Smooth muscle cell (in vitro differentiated cells): ENCODE results near the gene LAT. TPM values are rescaled to one million over a fixed set of nuclear protein-coding genes. Genes with fewer than 3 reads are reported as not detected.
A peak's percentile ranks its signal among the peaks of the same experiment; 100 is the strongest.

ENCODE experiments used
- DNase-seq: peaks from one replicate; lab custom pipeline; 2025; ENCODE audit not compliant: unreplicated experiment; lab: John Stamatoyannopoulos, UW
- H2AFZ ChIP-seq: fragments of 200-600 bp; sonication (generic); 2 replicates; pipeline ENCODE4 v1.6.0; 2016; ENCODE audit warnings: antibody characterized with exemption, low read depth, mild to moderate bottlenecking
- H3F3A ChIP-seq: fragments of 200-600 bp; sonication (generic); 2 replicates; pipeline ENCODE4 v1.6.0; 2017; ENCODE audit warnings: antibody characterized with exemption, low read depth
- H3K27ac ChIP-seq: fragments of 200-600 bp; sonication (generic); 2 replicates; pipeline ENCODE4 v1.5.1; 2016; ENCODE audit warnings: low read depth, mild to moderate bottlenecking
- H3K27me3 ChIP-seq: fragments of 200-600 bp; sonication (generic); 2 replicates; pipeline ENCODE4 v1.6.1; 2016; ENCODE audit warnings: low read depth, mild to moderate bottlenecking
- H3K36me3 ChIP-seq: fragments of 200-600 bp; sonication (generic); 2 replicates; pipeline ENCODE4 v1.5.1; 2016; ENCODE audit warnings: low read depth
- H3K4me1 ChIP-seq: fragments of 200-600 bp; sonication (generic); 2 replicates; pipeline ENCODE4 v1.5.1; 2016; ENCODE audit warnings: low read depth
- H3K4me2 ChIP-seq: fragments of 200-600 bp; sonication (generic); 2 replicates; pipeline ENCODE4 v1.6.0; 2016; ENCODE audit warnings: mild to moderate bottlenecking
- H3K4me3 ChIP-seq: fragments of 200-600 bp; sonication (generic); 2 replicates; pipeline ENCODE4 v1.5.1; 2016; ENCODE audit warnings: mild to moderate bottlenecking
- H3K79me2 ChIP-seq: fragments of 200-600 bp; sonication (generic); 2 replicates; pipeline ENCODE4 v1.6.0; 2016; ENCODE audit warnings: low read depth, mild to moderate bottlenecking
- H3K9ac ChIP-seq: fragments of 200-600 bp; sonication (generic); 2 replicates; pipeline ENCODE4 v1.6.0; 2016; ENCODE audit warnings: low read depth
- H3K9me3 ChIP-seq: fragments of 200-600 bp; sonication (generic); replicated peaks from 2 replicates; pipeline ENCODE4 v1.5.1; 2016; ENCODE audit warnings: low read depth
- H4K20me1 ChIP-seq: fragments of 200-600 bp; sonication (generic); 2 replicates; pipeline ENCODE4 v1.6.0; 2016; ENCODE audit warnings: low read depth
- CTCF ChIP-seq: fragments of 200-600 bp; sonication (generic); IDR thresholded peaks from 2 replicates; pipeline ENCODE4 v1.5.1; 2017; ENCODE audit warnings: borderline replicate concordance, mild to moderate bottlenecking, antibody characterized with exemption; ENCODE audit not compliant: insufficient read depth, poor library complexity, severe bottlenecking
- WGBS: methylation state at CpG from one replicate; pipeline ENCODE4 v1.1.7; 2016; ENCODE audit warnings: low lambda C conversion rate; 5-methylcytosine and 5-hydroxymethylcytosine counted together
- polyA plus RNA-seq: library from polyadenylated mRNA; unstranded; fragments of >200 nt; fragmentation: Nextera tagmentation; extraction: Ambion mirVana; gene quantifications from 2 replicates; pipeline ENCODE4 v1.2.1, GENCODE V29; 2016
- total RNA-seq: library from RNA; depleted of rRNA; stranded (reverse); fragments of >200 nt; gene quantifications from 2 replicates; pipeline ENCODE4 v1.2.3, GENCODE V29; 2014

LAT gene
- total and polyA plus RNA-seq, 2 experiments from 2014 or later = 3.5 to 8.2 TPM

- Histone ChIP-seq H3K4me1 (no peaks in the 10 kb centered on the region), H4K20me1 (no peaks in the 10 kb centered on the region), H3K79me2 (peaks cover 17% of the 10 kb centered on the region), H3K4me2 (peak overlapping the region; percentile 90), H3K9ac (peak overlapping the region; percentile 82), H3K36me3 (no peaks in the 10 kb centered on the region), H3K27me3 (no peaks in the 10 kb centered on the region), H3K27ac (peak overlapping the region; percentile 7), H3F3A (no peaks in the 10 kb centered on the region), H2AFZ (peak overlapping the region; percentile 96), H3K9me3 (no peaks in the 10 kb centered on the region), H3K4me3 (peak overlapping the region; percentile 93)
- no peak for DNase-seq
- no peak for TF ChIP-seq CTCF
- WGBS = 3% methylated on average over 17 of the region's 17 CpGs
Measured at GRCh38 chr16:28951410-28951943, 33.4 kb upstream of the LAT start.

DNA sequence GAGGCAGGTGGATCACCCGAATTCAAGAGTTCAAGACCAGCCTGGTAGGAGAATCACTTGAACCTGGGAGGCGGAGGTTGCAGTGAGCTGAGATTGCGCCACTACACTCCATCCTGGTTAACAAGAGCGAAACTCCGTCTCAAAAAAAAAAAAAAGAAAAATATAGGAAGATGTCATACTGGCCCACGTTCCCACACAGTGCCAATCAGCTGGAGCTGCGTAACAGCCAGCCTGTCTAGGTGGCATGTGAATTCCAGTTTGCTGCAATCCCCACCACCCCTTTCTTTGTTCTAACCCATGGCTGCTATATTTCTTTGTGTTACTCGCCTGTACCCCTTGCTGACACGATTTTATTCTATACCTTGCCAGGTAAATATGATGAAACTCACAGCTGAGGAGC is 26.6 kb upstream of the LAT start:
- Histone ChIP-seq H4K20me1 (no peaks in the 10 kb centered on the region), H3K9ac (no peak overlapping the region), H3K4me2 (no peak overlapping the region), H3K27me3 (no peaks in the 10 kb centered on the region), H2AFZ (no peak overlapping the region), H3K27ac (no peak overlapping the region), H3K36me3 (peaks cover 4% of the 10 kb centered on the region), H3K4me1 (no peaks in the 10 kb centered on the region), H3K9me3 (no peaks in the 10 kb centered on the region), H3K4me3 (no peak overlapping the region), H3F3A (no peaks in the 10 kb centered on the region), H3K79me2 (peaks cover 4% of the 10 kb centered on the region)
- TF ChIP-seq CTCF = no peak
- DNase-seq = no peak
- WGBS = 98% methylated on average over 9 of the region's 9 CpGs

GRCh38 chr16:28958836-28959235 is 26.0 kb upstream of the LAT start:
- Histone ChIP-seq H3K27ac (no peak overlapping the region), H3K4me3 (no peak overlapping the region), H3K4me1 (no peaks in the 10 kb centered on the region), H3K36me3 (peaks cover 4% of the 10 kb centered on the region), H3K27me3 (no peaks in the 10 kb centered on the region), H2AFZ (no peak overlapping the region), H3K79me2 (peaks cover 3% of the 10 kb centered on the region), H3K4me2 (no peak overlapping the region), H3K9ac (no peak overlapping the region), H3F3A (no peaks in the 10 kb centered on the region), H3K9me3 (no peaks in the 10 kb centered on the region), H4K20me1 (no peaks in the 10 kb centered on the region)
- no peak for DNase-seq
- TF ChIP-seq CTCF = no peak
- WGBS = 94% methylated on average over 6 of the region's 6 CpGs

GRCh38 chr16:28964072-28964471 is 20.8 kb upstream of the LAT start:
- Histone ChIP-seq H3K4me1 (no peaks in the 10 kb centered on the region), H3K9me3 (no peaks in the 10 kb centered on the region), H3F3A (no peaks in the 10 kb centered on the region), H3K4me2 (no peak overlapping the region), H3K4me3 (no peak overlapping the region), H3K79me2 (no peaks in the 10 kb centered on the region), H3K9ac (no peak overlapping the region), H2AFZ (no peak overlapping the region), H3K27me3 (no peaks in the 10 kb centered on the region), H3K27ac (no peak overlapping the region), H3K36me3 (peaks cover 4% of the 10 kb centered on the region), H4K20me1 (no peaks in the 10 kb centered on the region)
- TF ChIP-seq CTCF = no peak
- 95% methylated on average over 3 of the region's 3 CpGs for WGBS
- DNase-seq = no peak
